Choroid plexus epithelial cell (primary cell): Measurements from ENCODE around the gene IGSF23.
"Not testable (repeated sequence)": the region's sequence is repeated elsewhere in the genome, so short reads cannot be mapped to it uniquely, and the experiment has no call there.

Experiments used
- DNase-seq: peaks from one replicate; pipeline ENCODE4 v3.0.0-alpha.2; 2010; ENCODE audit warnings: low read depth
- H3K4me3 ChIP-seq: 2 replicates; pipeline ENCODE4 v1.5.1; 2011; ENCODE audit warnings: low read depth, mild to moderate bottlenecking, control low read depth, low read length, moderate library complexity
- TF ChIP-seq, protein P1 (sequence below): conservative IDR thresholded peaks from 2 replicates; pipeline ENCODE4 v1.5.1; 2011; ENCODE audit warnings: low read depth, mild to moderate bottlenecking, control low read depth, inconsistent platforms, low read length, moderate library complexity

IGSF23 gene

DNA sequence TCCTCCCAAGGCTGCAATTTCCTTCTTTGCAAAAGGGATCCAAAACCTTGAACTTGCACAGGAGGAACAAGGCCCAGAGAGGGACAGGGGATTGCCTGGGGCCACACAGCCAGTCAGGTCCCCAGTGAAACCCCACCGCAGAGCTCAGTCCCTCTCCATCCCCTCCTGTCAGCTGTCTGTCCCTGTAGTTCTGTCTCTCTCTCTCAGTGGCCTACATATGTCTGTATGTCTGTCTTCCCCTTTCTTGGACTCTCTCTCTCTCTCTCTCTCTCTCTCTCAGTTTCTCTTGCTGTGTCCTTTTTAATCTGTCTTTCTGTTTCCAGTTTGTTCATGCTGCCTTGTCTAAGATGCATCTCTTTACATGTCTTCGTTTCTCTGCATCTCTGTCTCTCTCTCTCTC is 69.4 kb downstream of the IGSF23 start:
- no peak for DNase-seq
- no peak overlapping the region for H3K4me3 ChIP-seq
- TF ChIP-seq, protein P1, sequence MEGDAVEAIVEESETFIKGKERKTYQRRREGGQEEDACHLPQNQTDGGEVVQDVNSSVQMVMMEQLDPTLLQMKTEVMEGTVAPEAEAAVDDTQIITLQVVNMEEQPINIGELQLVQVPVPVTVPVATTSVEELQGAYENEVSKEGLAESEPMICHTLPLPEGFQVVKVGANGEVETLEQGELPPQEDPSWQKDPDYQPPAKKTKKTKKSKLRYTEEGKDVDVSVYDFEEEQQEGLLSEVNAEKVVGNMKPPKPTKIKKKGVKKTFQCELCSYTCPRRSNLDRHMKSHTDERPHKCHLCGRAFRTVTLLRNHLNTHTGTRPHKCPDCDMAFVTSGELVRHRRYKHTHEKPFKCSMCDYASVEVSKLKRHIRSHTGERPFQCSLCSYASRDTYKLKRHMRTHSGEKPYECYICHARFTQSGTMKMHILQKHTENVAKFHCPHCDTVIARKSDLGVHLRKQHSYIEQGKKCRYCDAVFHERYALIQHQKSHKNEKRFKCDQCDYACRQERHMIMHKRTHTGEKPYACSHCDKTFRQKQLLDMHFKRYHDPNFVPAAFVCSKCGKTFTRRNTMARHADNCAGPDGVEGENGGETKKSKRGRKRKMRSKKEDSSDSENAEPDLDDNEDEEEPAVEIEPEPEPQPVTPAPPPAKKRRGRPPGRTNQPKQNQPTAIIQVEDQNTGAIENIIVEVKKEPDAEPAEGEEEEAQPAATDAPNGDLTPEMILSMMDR: no peak

DNA sequence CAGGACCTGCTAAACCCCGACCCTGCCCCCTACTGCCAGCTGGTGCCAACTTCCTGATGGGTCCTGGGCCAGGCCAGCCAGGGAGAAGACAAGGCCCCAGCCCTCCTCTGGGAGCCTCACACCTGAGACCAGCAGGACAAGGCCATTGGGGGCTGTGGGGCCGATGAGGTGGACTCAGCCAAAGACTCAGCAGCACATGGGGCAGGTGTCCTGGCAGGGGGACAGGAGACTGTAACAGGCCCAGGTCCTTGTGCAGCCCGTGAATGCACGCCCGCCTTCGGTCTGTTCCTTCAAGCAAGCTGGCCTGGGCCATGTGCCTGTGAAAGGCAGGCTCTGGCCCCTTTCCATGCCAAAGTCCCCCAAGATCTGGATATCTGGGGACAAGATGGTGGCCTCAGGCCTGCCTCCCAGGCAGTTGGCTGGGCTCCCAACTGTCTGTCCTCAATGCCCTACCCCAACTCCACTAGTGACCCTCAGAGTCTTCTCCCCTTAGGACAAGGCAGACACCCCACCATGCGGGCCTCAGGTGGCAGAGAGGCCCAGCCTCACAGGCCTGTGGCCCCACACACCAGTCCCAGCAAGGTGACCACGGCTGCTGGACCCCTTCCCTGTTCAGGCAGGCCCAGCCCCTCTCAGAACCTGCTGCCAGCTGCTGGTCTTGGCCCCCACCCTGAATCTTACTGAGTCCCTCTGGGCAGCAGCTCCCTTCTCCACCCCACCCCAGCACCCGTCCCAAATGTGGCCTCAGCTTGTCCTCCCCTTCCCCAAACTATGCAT is 70.3 kb downstream of the IGSF23 start:
- H3K4me3 ChIP-seq: no peak overlapping the region
- TF ChIP-seq, protein P1: no peak

DNA sequence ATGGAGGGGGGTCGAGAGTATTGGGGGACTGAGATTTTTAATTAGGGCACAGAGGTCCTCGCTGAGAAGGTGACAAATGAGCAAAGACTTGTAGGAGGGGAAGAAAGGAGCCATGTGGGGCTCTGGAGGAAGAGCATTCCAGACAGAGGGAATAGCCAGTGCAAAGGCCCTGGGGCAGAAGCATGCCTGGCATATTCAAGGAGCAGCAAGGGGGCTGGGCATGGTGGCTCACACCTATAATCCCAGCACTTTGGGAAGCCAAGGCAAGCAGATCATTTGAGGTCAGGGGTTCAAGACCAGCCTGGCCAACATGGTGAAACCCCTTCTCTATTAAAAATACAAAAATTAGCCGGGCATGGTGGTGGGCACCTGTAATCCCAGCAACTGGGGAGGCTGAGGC is 71.0 kb downstream of the IGSF23 start:
- not testable (repeated sequence) for H3K4me3 ChIP-seq, DNase-seq

More for the DNA sequence above, 70.3 kb downstream of the IGSF23 start:
- no peak for DNase-seq

DNA sequence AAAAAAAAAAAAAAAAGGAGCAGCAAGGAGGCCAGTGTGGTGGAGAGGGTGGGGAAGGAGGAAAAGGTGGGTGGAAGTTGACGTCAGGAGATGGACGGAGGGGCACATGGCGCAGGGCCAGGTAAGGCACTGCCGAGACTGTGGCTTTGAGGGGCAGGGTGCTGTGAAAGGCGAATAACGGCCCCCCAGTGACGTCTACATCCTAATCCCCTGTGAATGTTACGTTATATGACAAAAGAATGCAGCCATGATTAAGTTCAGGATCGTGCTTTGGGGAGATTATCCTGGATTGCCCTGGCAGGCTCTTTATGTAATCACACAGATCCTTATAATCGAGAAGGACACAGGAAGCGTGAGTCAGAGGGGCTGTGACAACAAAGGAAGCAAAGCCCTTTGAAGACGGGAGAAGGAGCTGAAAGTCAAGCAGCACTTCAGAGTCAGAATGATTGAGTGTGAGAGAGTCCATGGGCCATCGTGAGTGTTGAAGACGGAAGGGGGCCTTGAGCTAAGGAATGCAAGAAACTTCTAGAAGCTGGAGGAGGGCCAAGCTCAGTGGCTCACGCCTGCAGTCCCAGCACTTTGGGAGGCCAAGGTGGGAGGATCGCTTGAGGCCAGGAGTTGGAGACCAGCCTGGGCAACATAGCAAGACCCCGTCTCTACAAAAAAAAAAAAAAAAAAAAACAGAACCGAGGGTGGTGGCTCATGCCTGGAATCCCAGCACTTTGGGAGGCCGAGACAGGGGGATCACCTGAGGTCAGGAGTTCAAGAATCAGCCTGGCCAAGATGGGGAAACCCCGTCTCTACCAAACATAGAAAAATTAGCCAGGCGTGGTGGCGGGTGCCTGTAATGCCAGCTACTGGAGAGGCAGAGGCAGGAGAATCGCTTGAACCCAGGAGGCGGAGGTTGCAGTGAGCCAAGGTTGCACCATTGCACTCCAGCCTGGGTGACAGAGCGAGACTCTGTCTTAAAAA is 71.8 kb downstream of the IGSF23 start:
- TF ChIP-seq, protein P1: no peak
- H3K4me3 ChIP-seq: no peak overlapping the region
- peak; percentile 68 for DNase-seq

DNA sequence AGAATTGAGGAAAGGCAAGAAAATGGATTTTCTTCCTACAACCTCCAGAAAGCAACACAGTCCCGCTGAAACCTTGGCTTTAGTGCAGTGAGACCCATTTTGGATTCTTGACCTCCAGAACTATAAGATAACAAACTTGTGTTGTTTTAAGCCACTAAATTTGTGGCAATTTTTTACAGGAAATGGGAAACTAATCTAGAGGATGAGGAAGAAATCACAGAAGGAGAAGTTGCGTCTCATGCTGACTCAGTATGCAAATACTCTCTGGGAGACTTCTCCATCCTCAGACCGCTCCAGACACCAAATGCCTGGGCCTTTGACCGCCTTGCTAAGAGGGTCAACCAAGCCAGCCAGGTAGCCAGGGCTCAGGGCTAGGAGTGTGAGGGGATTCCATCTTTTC is 72.5 kb downstream of the IGSF23 start:
- TF ChIP-seq, protein P1: no peak
- H3K4me3 ChIP-seq: no peak overlapping the region
- peak; percentile 48 for DNase-seq
